HepG2 (cell line): ENCODE measurements around the gene AHCY. TPM values are rescaled to one million over a fixed set of nuclear protein-coding genes. Genes with fewer than 3 reads are reported as not detected.

ENCODE experiments used
- AHDC1 ChIP-seq: sonication (generic); formaldehyde crosslinking; IDR thresholded peaks from 2 replicates; pipeline ENCODE4 v1.5.1; 2020; ENCODE audit warnings: mild to moderate bottlenecking, missing genetic modification reagents, borderline replicate concordance
- ARID3A ChIP-seq: IDR thresholded peaks from 2 replicates; pipeline ENCODE4 v1.6.1; 2012; ENCODE audit warnings: low read depth, low read length, improper control_type of control experiment
- ARID5B ChIP-seq: IDR thresholded peaks from 2 replicates; pipeline ENCODE4 v1.4.0; 2020; ENCODE audit warnings: mild to moderate bottlenecking, missing genetic modification reagents
- ELF4 ChIP-seq: sonication (generic); formaldehyde crosslinking; IDR thresholded peaks from 2 replicates; pipeline ENCODE4 v1.5.0; 2020; ENCODE audit warnings: missing genetic modification reagents, mild to moderate bottlenecking, moderate library complexity, borderline replicate concordance
- MLX ChIP-seq: IDR thresholded peaks from 2 replicates; pipeline ENCODE4 v1.6.1; 2016
- MNT ChIP-seq: fragments of 450-650 bp; IDR thresholded peaks from 2 replicates; pipeline ENCODE4 v1.6.1; 2016
- MXI1 ChIP-seq: IDR thresholded peaks from 3 replicates; pipeline ENCODE4 v1.6.1; 2012; ENCODE audit warnings: low read depth, low read length, inconsistent platforms, borderline replicate concordance
- TARDBP ChIP-seq: sonication (generic); formaldehyde crosslinking; IDR thresholded peaks from 2 replicates; pipeline ENCODE4 v1.8.0; 2022; ENCODE audit warnings: mild to moderate bottlenecking, missing genetic modification reagents
- ZBTB49 ChIP-seq: sonication (generic); formaldehyde crosslinking; IDR thresholded peaks from 2 replicates; pipeline ENCODE4 v1.4.0; 2020; ENCODE audit warnings: missing genetic modification reagents, borderline replicate concordance
- ZKSCAN1 ChIP-seq: fragments of 150-350 bp; IDR thresholded peaks from 2 replicates; pipeline ENCODE4 v1.6.1; 2014; ENCODE audit warnings: low read length
- ZNF567 ChIP-seq: sonication (generic); formaldehyde crosslinking; IDR thresholded peaks from 2 replicates; pipeline ENCODE4 v1.8.1; 2023; ENCODE audit warnings: mild to moderate bottlenecking, missing genetic modification reagents, borderline replicate concordance
- ZNF883 ChIP-seq: sonication (generic); formaldehyde crosslinking; IDR thresholded peaks from 2 replicates; pipeline ENCODE4 v1.5.1; 2020; ENCODE audit warnings: mild to moderate bottlenecking, missing genetic modification reagents; ENCODE audit errors: not compliant biosample characterization
- polyA plus RNA-seq, 8 experiments: library from polyadenylated mRNA; depleted of rRNA in 3 of 8; stranded (reverse) in 7 of 8; unstranded in 1 of 8; fragments of >200 nt; fragmentation: Illumina TruSeq in 4 of 8; extraction: Trizol in 4 of 8; gene quantifications; 2 replicates each; pipeline versions ENCODE4 v1.2.1 to v1.2.3, GENCODE V29; 2011 to 2016; ENCODE audit warnings: low read depth in 4 of 8, missing spikeins in 1 of 8, mixed read lengths in 1 of 8; ENCODE audit not compliant: insufficient read depth in 1 of 8
- total RNA-seq, 5 experiments: library from RNA; depleted of rRNA; stranded (reverse); fragments of >200 nt; fragmentation: Illumina TruSeq; extraction: Trizol; gene quantifications; 2 replicates each; pipeline ENCODE4 v1.2.3, GENCODE V29; 2016; ENCODE audit warnings: low read depth in 1 of 5

Gene AHCY
- total and polyA plus RNA-seq, 2 of the 13 experiments (the other 11 are each of a cell fraction or from before 2014, with no cell fraction given) = 407 to 419 TPM

- TF ChIP-seq MNT (no peak), ELF4 (no peak), ZBTB49 (CRISPR knock-in tag) (no peak), ARID5B (CRISPR knock-in tag) (peak; percentile 79), ZKSCAN1 (no peak), MXI1 (peak; percentile 31; the same call in 1 of the 3 replicates), AHDC1 (peak; percentile 61; the same call in 1 of the 2 replicates), ZNF567 (CRISPR knock-in tag) (0 out of 2 replicates have a peak, but pooled peaks have one; percentile 42), ARID3A (peak; percentile 58; the same call in 1 of the 2 replicates), ZNF883 (CRISPR knock-in tag) (no peak), TARDBP (CRISPR knock-in tag) (no peak; the same call in 1 of the 2 replicates), MLX (no peak)
These were observed 48.2 kb downstream of the AHCY start (continued) for GRCh38 chr20:34254979-34255378.
